A549 treated with CpdA at 1 μM for 4 hours (cell line): ENCODE results near the gene UQCRC2. TPM values are rescaled to one million over a fixed set of nuclear protein-coding genes. Genes with fewer than 3 reads are reported as not detected.

Source experiments
- total RNA-seq: library from RNA; stranded (reverse); fragments of 200-300 nt; extraction: Qiagen RNA extraction; gene quantifications from 5 replicates; pipeline ENCODE4 v1.2.3, GENCODE V29; 2022; ENCODE audit warnings: low read depth

The UQCRC2 gene
- 148 to 243 TPM (median 162 TPM) in 5 replicates for total RNA-seq

GRCh38 chr16:21952793-21953540, at the start of gene UQCRC2:
Gene UQCRC2 (plus strand): TSS chr16:21953361. CDS start chr16:21953424, 63 bp downstream.

GRCh38 chr16:22007509-22008214, 54.5 kb downstream of the UQCRC2 start, which contains the start of gene MOSMO:
Gene MOSMO (plus strand): TSS chr16:22008111. CDS start chr16:22008302, 191 bp downstream.

Other genes starting within 250 kb of the UQCRC2 start
- 23.2 to 32.5 TPM (median 27.1 TPM) in 5 replicates for gene NPIPB4, start 95.6 kb upstream of the UQCRC2 start, total RNA-seq
- gene PDZD9, start 47.8 kb downstream of the UQCRC2 start, total RNA-seq: not detected in 5 replicates
- 7.6 to 9.3 TPM (median 8.8 TPM) in 5 replicates for gene MOSMO, start 54.8 kb downstream of the UQCRC2 start, total RNA-seq
- 0.08 TPM in 1 of 5 replicates, not detected in the others for gene VWA3A, start 139.2 kb downstream of the UQCRC2 start, total RNA-seq
- not detected in 5 replicates for gene SDR42E2, start 209.1 kb downstream of the UQCRC2 start, total RNA-seq